Osteoblast (primary cell): ENCODE results near the gene RCSD1. TPM values are rescaled to one million over a fixed set of nuclear protein-coding genes. Genes with fewer than 3 reads are reported as not detected.

Experiments used
- DNase-seq: peaks from one replicate; pipeline ENCODE4 v3.0.0; 2011; ENCODE audit warnings: low spot score, mixed read lengths; ENCODE audit not compliant: insufficient read length; ENCODE audit errors: missing footprints
- H2AFZ ChIP-seq: 2 replicates; pipeline ENCODE4 v1.6.0; 2011; ENCODE audit warnings: mild to moderate bottlenecking, low read length
- H3K27ac ChIP-seq: 2 replicates; pipeline ENCODE4 v1.5.1; 2011; ENCODE audit warnings: mild to moderate bottlenecking, low read depth, low read length, moderate library complexity
- H3K27me3 ChIP-seq: 2 replicates; pipeline ENCODE4 v1.6.0; 2012; ENCODE audit warnings: mild to moderate bottlenecking, control low read depth, inconsistent platforms, low read length, moderate library complexity; ENCODE audit not compliant: insufficient read depth
- H3K36me3 ChIP-seq: 2 replicates; pipeline ENCODE4 v1.5.1; 2011; ENCODE audit warnings: mild to moderate bottlenecking, low read length, control low read depth, moderate library complexity; ENCODE audit not compliant: insufficient read depth
- H3K4me1 ChIP-seq: 2 replicates; pipeline ENCODE4 v1.5.1; 2011; ENCODE audit warnings: mild to moderate bottlenecking, low read length, control low read depth, moderate library complexity; ENCODE audit not compliant: insufficient read depth
- H3K4me2 ChIP-seq: 2 replicates; pipeline ENCODE4 v1.6.0; 2011; ENCODE audit warnings: mild to moderate bottlenecking, low read length; ENCODE audit not compliant: insufficient read depth
- H3K4me3 ChIP-seq: fragments of 200-600 bp; sonication (generic); 3 replicates; pipeline ENCODE4 v1.5.1; 2012; ENCODE audit warnings: mild to moderate bottlenecking, low read length, inconsistent platforms; ENCODE audit not compliant: insufficient read depth
- H3K79me2 ChIP-seq: 2 replicates; pipeline ENCODE4 v1.6.0; 2012; ENCODE audit warnings: mild to moderate bottlenecking, low read length, control low read depth, inconsistent platforms; ENCODE audit not compliant: insufficient read depth
- H3K9me3 ChIP-seq: 2 replicates; pipeline ENCODE4 v1.5.1; 2011; ENCODE audit warnings: low read depth, low read length, control low read depth
- H4K20me1 ChIP-seq: 2 replicates; pipeline ENCODE4 v1.6.0; 2012; ENCODE audit warnings: mild to moderate bottlenecking, low read length, control low read depth; ENCODE audit not compliant: insufficient read depth
- CTCF ChIP-seq: IDR thresholded peaks from 2 replicates; pipeline ENCODE4 v1.5.1; 2011; ENCODE audit warnings: mild to moderate bottlenecking, low read depth, low read length, moderate library complexity; ENCODE audit errors: extremely low read depth
- total RNA-seq: library from RNA; depleted of rRNA; stranded (reverse); fragments of >200 nt; gene quantifications from 2 replicates; pipeline ENCODE4 v1.2.3, GENCODE V29; 2012

RCSD1 gene
- total RNA-seq, 1 donor = under 0.01 TPM

- H3K4me3 ChIP-seq = no peak overlapping the region
- H3K9me3 ChIP-seq = no peaks in the 10 kb centered on the region
- no peak overlapping the region for H3K4me2 ChIP-seq
- peaks cover 9% of the 10 kb centered on the region for H3K4me1 ChIP-seq
- DNase-seq = no peak
- TF ChIP-seq CTCF = no peak
- no peaks in the 10 kb centered on the region for H3K36me3 ChIP-seq
- H4K20me1 ChIP-seq = no peaks in the 10 kb centered on the region
- H3K27ac ChIP-seq = no peak overlapping the region
- H2AFZ ChIP-seq = no peak overlapping the region
- H3K79me2 ChIP-seq = no peaks in the 10 kb centered on the region
- H3K27me3 ChIP-seq = peaks cover 44% of the 10 kb centered on the region
Measured at GRCh38 chr1:167707942-167708341, 77.9 kb downstream of the RCSD1 start.

- Histone ChIP-seq H3K4me1 (peaks cover 9% of the 10 kb centered on the region), H3K79me2 (no peaks in the 10 kb centered on the region), H3K27ac (no peak overlapping the region), H4K20me1 (no peaks in the 10 kb centered on the region), H3K4me3 (peak overlapping the region; percentile 21), H3K27me3 (peaks cover 34% of the 10 kb centered on the region), H3K36me3 (no peaks in the 10 kb centered on the region), H2AFZ (no peak overlapping the region), H3K9me3 (no peaks in the 10 kb centered on the region), H3K4me2 (peak overlapping the region; percentile 49)
- DNase-seq = peak; percentile 80
- TF ChIP-seq CTCF = no peak
Measured at GRCh38 chr1:167708940-167709389, 78.9 kb downstream of the RCSD1 start.

- H3K4me3 ChIP-seq = no peak overlapping the region
- peaks cover 9% of the 10 kb centered on the region for H3K4me1 ChIP-seq
- H3K27me3 ChIP-seq = peaks cover 15% of the 10 kb centered on the region
- H3K27ac ChIP-seq = no peak overlapping the region
- no peak overlapping the region for H3K4me2 ChIP-seq
- H3K36me3 ChIP-seq = no peaks in the 10 kb centered on the region
- H3K79me2 ChIP-seq = no peaks in the 10 kb centered on the region
- TF ChIP-seq CTCF = no peak
- no peaks in the 10 kb centered on the region for H4K20me1 ChIP-seq
- DNase-seq = no peak
- H2AFZ ChIP-seq = no peak overlapping the region
- H3K9me3 ChIP-seq = no peaks in the 10 kb centered on the region
Measured at GRCh38 chr1:167710836-167711235, 80.8 kb downstream of the RCSD1 start.

- H3K4me3 ChIP-seq = no peak overlapping the region
- H2AFZ ChIP-seq = no peak overlapping the region
- H3K4me1 ChIP-seq = peaks cover 9% of the 10 kb centered on the region
Measured at GRCh38 chr1:167711797-167712196, 81.8 kb downstream of the RCSD1 start.

More at GRCh38 chr1:167711797-167712196, 81.8 kb downstream of the RCSD1 start:
- no peaks in the 10 kb centered on the region for H3K36me3 ChIP-seq
- TF ChIP-seq CTCF = no peak
- no peaks in the 10 kb centered on the region for H3K9me3 ChIP-seq
- H3K79me2 ChIP-seq = no peaks in the 10 kb centered on the region
- no peaks in the 10 kb centered on the region for H4K20me1 ChIP-seq
- peaks cover 8% of the 10 kb centered on the region for H3K27me3 ChIP-seq
- no peak overlapping the region for H3K27ac ChIP-seq
- no peak for DNase-seq
- no peak overlapping the region for H3K4me2 ChIP-seq
